ENCODE measurements around the gene CDH23. TPM values are rescaled to one million over a fixed set of nuclear protein-coding genes. Genes with fewer than 3 reads are reported as not detected.

The CDH23 gene
- total and polyA plus RNA-seq, 2 of the 8 experiments (the other 6 are each of a cell fraction or from before 2014, with no cell fraction given): 1.9 to 4.9 TPM

DNA sequence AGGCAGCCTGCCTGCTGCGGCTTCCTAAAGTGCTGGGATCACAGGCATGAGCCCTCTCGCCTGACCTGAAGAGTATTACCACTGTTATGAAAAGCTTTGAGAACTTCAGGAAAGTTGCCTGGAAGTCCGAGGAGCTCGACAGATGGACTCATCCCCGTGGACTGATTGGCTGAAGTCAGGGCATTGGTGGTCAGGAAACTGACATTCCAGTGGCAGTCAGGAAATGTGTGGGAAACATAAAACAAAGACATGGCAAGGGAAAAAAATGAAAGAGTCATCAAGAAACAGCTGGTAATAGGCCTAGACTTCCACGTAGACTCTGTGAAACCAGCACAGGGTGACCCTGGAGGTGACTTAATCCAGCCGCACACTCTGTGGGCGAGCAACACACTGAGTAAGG is 123.3 kb downstream of the CDH23 start:
- H3K18ac ChIP-seq (ENCODE audit: extremely low read depth, low read length): no peak overlapping the region
- no peak overlapping the region for H2BK15ac ChIP-seq (ENCODE audit: low read length)
- H3K4me3 ChIP-seq (ENCODE audit: extremely low read depth in 1 of 4, insufficient read depth in 2 of 4, low read depth in 3 of 4, low read length in 4 of 4): no peak overlapping the region
- no peaks in the 10 kb centered on the region; a peak in 2 of 7 replicates for H3K27me3 ChIP-seq (replicated peaks in 1 of 4; ENCODE audit: control insufficient read depth in 3 of 4, extremely low read depth in 1 of 4, insufficient read depth in 3 of 4, low read length in 3 of 4)
- H2AK5ac ChIP-seq (ENCODE audit: low read depth, low read length): no peak overlapping the region
- no peak overlapping the region for H2BK120ac ChIP-seq (replicated peaks; ENCODE audit: low read depth, low read length)
- no peak overlapping the region for H4K91ac ChIP-seq (replicated peaks; ENCODE audit: insufficient read length, low read length)
- H4K5ac ChIP-seq (ENCODE audit: insufficient read length, low read depth, low read length): no peak overlapping the region
- no peak overlapping the region for H3K4me2 ChIP-seq (ENCODE audit: insufficient read depth in 1 of 2, low read depth in 2 of 2, low read length in 2 of 2)
- H3K79me1 ChIP-seq (ENCODE audit: low read depth, low read length): no peaks in the 10 kb centered on the region
- ChIA-PET CTCF (ENCODE audit: partially characterized antibody) (interaction anchor here (0.7 to 7.1 kb wide), 12 partner anchors 8 to 173 kb away, joined by 3 to 71 read pairs (median 4); no protein-coding TSS in a partner anchor), POLR2A (ENCODE audit: partially characterized antibody) (interaction anchor here (0.5 kb wide), 1 partner anchor 710 kb away, joined by 5 read pairs; no protein-coding TSS in a partner anchor)
- no peak overlapping the region for H2BK5ac ChIP-seq (ENCODE audit: low read depth, low read length)
- WGBS, 2 experiments (ENCODE audit: extremely low coverage in 1 of 2, insufficient coverage in 1 of 2, insufficient read length in 1 of 2, insufficient replicate concordance in 2 of 2, low coverage in 1 of 2, low lambda C conversion rate in 2 of 2, missing lambda C conversion rate in 1 of 2): 88% methylated on average over 8 of the region's 8 CpGs; no CpG with 5 or more reads in 1 of the 2 experiments
- no peaks in the 10 kb centered on the region for H4K20me1 ChIP-seq (replicated peaks in 1 of 2; ENCODE audit: control insufficient read depth in 1 of 2, insufficient read depth in 2 of 2, low read length in 2 of 2)
- no peak overlapping the region for H3K56ac ChIP-seq (replicated peaks; ENCODE audit: insufficient read length, low read depth, low read length)
- no peaks in the 10 kb centered on the region for H3K36me3 ChIP-seq (ENCODE audit: control insufficient read depth in 2 of 4, insufficient read depth in 4 of 4, low read length in 3 of 4)
- H3K27ac ChIP-seq (ENCODE audit: low read depth, low read length): no peak overlapping the region
- no peaks in the 10 kb centered on the region for H3K9me3 ChIP-seq (ENCODE audit: insufficient read depth in 2 of 2, low read depth in 1 of 2, low read length in 1 of 2)
- no peak overlapping the region for H2BK12ac ChIP-seq (ENCODE audit: low read depth, low read length)
- no peak overlapping the region for H2AFZ ChIP-seq (ENCODE audit: low read length)
- H4K8ac ChIP-seq (ENCODE audit: extremely low read depth, insufficient read depth, low read length): no peak overlapping the region
- H3K23me2 ChIP-seq (ENCODE audit: low read depth, low read length): no peaks in the 10 kb centered on the region; the same call in 1 of the 2 replicates
- H2BK20ac ChIP-seq (ENCODE audit: low read length): no peak overlapping the region
- no peak overlapping the region for H3K4ac ChIP-seq (replicated peaks; ENCODE audit: insufficient read length, low read depth, low read length)
- H3K14ac ChIP-seq (ENCODE audit: insufficient read length): no peak overlapping the region
- no peak for DNase-seq (ENCODE audit: low read depth in 1 of 2, low spot score in 2 of 2)
- no peak for FAIRE-seq
- no peak overlapping the region for H3K9ac ChIP-seq (replicated peaks in 1 of 4; ENCODE audit: extremely low read depth in 1 of 4, low read depth in 3 of 4, low read length in 3 of 4)
- H3K23ac ChIP-seq (ENCODE audit: insufficient read length): no peak overlapping the region
- no peaks in the 10 kb centered on the region for H3K79me2 ChIP-seq (ENCODE audit: control insufficient read depth in 1 of 2, insufficient read depth in 2 of 2, low read length in 2 of 2)
- H3K4me1 ChIP-seq (replicated peaks in 1 of 4; ENCODE audit: control insufficient read depth in 3 of 4, insufficient read depth in 4 of 4, low read length in 3 of 4): peaks cover 0 to 5% (median 0%) of the 10 kb centered on the region in 4 experiments; a peak in 3 of 7 replicates
- TF ChIP-seq POU5F1 (IDR thresholded peaks at IDR 0.05; ENCODE audit: low read depth, low read length): no peak
- no peak for TF ChIP-seq RNF2 (IDR thresholded peaks at IDR 0.05; ENCODE audit: borderline replicate concordance, low read depth, low read length, missing control alignments, poor library complexity, severe bottlenecking)
- TF ChIP-seq SP4 (IDR thresholded peaks at IDR 0.05; ENCODE audit: low read length): no peak
- TF ChIP-seq FOSL1 (IDR thresholded peaks at IDR 0.05; ENCODE audit: insufficient read depth, low read depth, low read length): no peak
- TF ChIP-seq KDM1A (IDR thresholded peaks at IDR 0.05; ENCODE audit: borderline replicate concordance, low read length): no peak
- TF ChIP-seq, protein P1, sequence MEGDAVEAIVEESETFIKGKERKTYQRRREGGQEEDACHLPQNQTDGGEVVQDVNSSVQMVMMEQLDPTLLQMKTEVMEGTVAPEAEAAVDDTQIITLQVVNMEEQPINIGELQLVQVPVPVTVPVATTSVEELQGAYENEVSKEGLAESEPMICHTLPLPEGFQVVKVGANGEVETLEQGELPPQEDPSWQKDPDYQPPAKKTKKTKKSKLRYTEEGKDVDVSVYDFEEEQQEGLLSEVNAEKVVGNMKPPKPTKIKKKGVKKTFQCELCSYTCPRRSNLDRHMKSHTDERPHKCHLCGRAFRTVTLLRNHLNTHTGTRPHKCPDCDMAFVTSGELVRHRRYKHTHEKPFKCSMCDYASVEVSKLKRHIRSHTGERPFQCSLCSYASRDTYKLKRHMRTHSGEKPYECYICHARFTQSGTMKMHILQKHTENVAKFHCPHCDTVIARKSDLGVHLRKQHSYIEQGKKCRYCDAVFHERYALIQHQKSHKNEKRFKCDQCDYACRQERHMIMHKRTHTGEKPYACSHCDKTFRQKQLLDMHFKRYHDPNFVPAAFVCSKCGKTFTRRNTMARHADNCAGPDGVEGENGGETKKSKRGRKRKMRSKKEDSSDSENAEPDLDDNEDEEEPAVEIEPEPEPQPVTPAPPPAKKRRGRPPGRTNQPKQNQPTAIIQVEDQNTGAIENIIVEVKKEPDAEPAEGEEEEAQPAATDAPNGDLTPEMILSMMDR (IDR thresholded peaks at IDR 0.05; ENCODE audit: control extremely low read depth in 1 of 3, insufficient read depth in 1 of 3, low read depth in 1 of 3, low read length in 3 of 3): no peak
- TF ChIP-seq EZH2 (IDR thresholded peaks at IDR 0.05; ENCODE audit: low read depth, low read length, severe bottlenecking): no peak
- no peak for TF ChIP-seq GTF2F1 (IDR thresholded peaks at IDR 0.05; ENCODE audit: borderline replicate concordance, low read depth, low read length)
- TF ChIP-seq BCL11A (IDR thresholded peaks at IDR 0.05; ENCODE audit: low read depth in 2 of 2, low read length in 2 of 2): no peak
